Activated T-helper 2 cell treated with anti-CD3 and anti-CD28 coated beads, Interferon-gamma antibody, Interleukin-2, Interleukin-4, amounts not matched to agents 10 μg/mL and 5 μg/mL and 100 μg/mL, durations not matched to agents 14 hours and 24 hours and 36 hours (primary cell): Measurements from ENCODE around the gene DGAT2L6. TPM values are rescaled to one million over a fixed set of nuclear protein-coding genes. Genes with fewer than 3 reads are reported as not detected.
"Not testable (repeated sequence)": the region's sequence is repeated elsewhere in the genome, so short reads cannot be mapped to it uniquely, and the experiment has no call there.

Experiments used
- DNase-seq: peaks from one replicate; pipeline ENCODE4 v3.0.0; 2021; ENCODE audit warnings: low spot score
- H3K27ac Mint-ChIP-seq: one replicate; pipeline ENCODE4 v1.8.0; 2021; ENCODE audit warnings: mixed read lengths
- H3K27me3 Mint-ChIP-seq: one replicate; pipeline ENCODE4 v1.8.0; 2021; ENCODE audit warnings: low read depth, mixed read lengths
- H3K36me3 Mint-ChIP-seq: one replicate; pipeline ENCODE4 v1.8.0; 2021; ENCODE audit warnings: low read depth, mixed read lengths
- H3K4me1 Mint-ChIP-seq: one replicate; pipeline ENCODE4 v1.8.0; 2021; ENCODE audit warnings: low read depth, mixed read lengths
- H3K4me3 Mint-ChIP-seq: one replicate; pipeline ENCODE4 v1.8.0; 2021; ENCODE audit warnings: low read depth, mild to moderate bottlenecking, moderate library complexity, mixed read lengths
- H3K9me3 Mint-ChIP-seq: one replicate; pipeline ENCODE4 v1.8.0; 2021; ENCODE audit warnings: mixed read lengths
- intact Hi-C: fragments of 100-400 bp; cut with micrococcal nuclease; formaldehyde crosslinking; loops from one replicate; pipeline ENCODE4 v1.15.1; 2023
- total RNA-seq: library from RNA; stranded (reverse); gene quantifications from 2 replicates; pipeline ENCODE4 v1.2.3, GENCODE V29; 2022

DGAT2L6 gene
- total RNA-seq, 1 donor from 2014 or later, result not detected

DNA sequence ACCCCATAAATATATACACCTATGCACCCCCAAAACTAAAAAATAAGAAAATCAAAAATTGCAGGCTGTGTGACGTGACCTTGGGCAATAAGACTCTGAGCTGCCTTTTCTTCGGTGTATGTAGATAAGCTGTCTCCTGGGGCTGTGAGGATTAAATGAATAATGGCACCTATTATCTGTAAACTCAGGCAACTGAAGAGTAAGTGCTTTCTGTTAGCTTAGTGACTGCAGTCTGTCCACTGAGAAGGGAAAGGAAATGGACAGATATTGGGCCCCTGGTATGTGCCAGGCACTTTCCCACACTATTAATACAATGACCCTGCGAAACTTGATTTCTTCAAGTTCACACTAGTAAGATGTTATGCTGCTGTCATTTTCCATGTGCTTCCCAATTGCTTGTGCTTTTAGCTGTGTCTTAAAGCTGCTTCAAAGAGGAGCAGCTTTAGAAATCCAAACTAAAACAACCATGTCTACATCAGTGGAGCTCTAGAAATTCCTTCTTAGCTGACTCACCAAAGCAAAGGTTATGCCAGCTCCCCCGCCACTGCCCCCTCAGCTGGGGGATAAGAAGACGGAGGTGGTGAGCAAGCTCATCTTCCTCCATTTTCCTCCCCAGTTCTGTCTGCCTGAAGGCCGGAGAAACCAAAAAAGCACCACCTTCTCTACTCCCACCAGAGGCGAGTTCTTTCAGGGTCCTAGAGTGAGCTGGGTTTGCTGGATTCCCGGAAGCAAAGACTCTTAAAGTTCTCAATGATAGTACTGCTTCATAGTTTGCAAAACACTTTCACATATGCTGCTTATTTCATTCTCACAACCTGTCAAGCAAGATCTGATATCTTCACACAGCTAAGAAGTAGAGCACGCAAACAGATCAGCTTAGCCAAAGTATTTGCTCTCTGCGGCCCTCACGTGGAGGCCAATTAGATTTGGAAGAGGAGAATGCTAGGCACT is 8.8 kb upstream of the DGAT2L6 start:
- peaks cover 13% of the 10 kb centered on the region for H3K4me1 Mint-ChIP-seq
- peaks cover 21% of the 10 kb centered on the region for H3K36me3 Mint-ChIP-seq
- H3K27ac Mint-ChIP-seq, result no peak overlapping the region
- intact Hi-C loops, result no loop called here
- no peaks in the 10 kb centered on the region for H3K27me3 Mint-ChIP-seq
- no peaks in the 10 kb centered on the region for H3K9me3 Mint-ChIP-seq
- DNase-seq, result no peak
- no peak overlapping the region for H3K4me3 Mint-ChIP-seq

DNA sequence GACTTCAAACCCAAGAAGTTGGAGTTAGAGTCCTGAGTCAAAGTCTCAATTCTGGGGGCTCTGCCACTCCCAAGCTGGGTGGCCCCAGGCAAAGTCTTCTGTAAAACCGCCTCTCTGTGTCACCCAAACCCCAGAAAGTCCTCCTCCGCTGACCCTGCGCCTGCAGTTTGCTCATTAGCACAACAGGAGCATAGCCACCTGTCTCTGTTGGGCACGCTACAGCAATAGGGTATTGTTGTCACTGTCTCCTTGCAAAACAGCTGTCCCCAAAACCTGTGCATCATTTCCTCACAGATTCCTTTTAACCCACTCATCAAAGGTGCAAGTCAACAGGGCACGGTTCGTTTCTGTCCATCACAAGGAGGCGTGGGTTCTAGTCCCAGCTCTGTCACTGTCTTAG is 8.0 kb upstream of the DGAT2L6 start:
- H3K27ac Mint-ChIP-seq, result no peak overlapping the region
- H3K27me3 Mint-ChIP-seq, result no peaks in the 10 kb centered on the region
- DNase-seq, result no peak
- peaks cover 13% of the 10 kb centered on the region for H3K4me1 Mint-ChIP-seq
- no peaks in the 10 kb centered on the region for H3K9me3 Mint-ChIP-seq
- no peak overlapping the region for H3K4me3 Mint-ChIP-seq
- peaks cover 19% of the 10 kb centered on the region for H3K36me3 Mint-ChIP-seq
- intact Hi-C loops, result no loop called here

DNA sequence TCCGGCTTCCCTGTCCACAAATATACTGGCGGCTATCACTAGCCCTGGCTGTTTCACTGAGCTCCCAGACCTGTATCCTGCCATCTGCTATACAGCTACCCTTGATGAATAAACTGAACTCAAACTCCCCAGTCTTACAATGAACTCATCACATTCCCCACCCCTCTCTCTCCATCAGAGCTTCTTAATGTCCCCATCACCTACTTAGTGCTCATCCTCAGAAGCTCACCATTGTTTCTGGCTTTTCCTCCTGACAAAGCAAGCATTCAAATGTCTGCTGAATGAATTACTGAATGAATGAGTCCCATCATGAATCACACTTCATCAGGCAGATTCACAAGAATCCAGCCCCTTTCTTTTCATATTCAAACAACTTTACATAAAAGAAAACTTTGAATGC is 5.7 kb upstream of the DGAT2L6 start:
- H3K4me1 Mint-ChIP-seq, result peaks cover 15% of the 10 kb centered on the region
- peaks cover 4% of the 10 kb centered on the region for H3K36me3 Mint-ChIP-seq
- H3K27ac Mint-ChIP-seq, result no peak overlapping the region
- no peak for DNase-seq
- intact Hi-C loops, result no loop called here
- no peaks in the 10 kb centered on the region for H3K27me3 Mint-ChIP-seq
- H3K4me3 Mint-ChIP-seq, result no peak overlapping the region
- H3K9me3 Mint-ChIP-seq, result no peaks in the 10 kb centered on the region

- Mint-ChIP-seq H3K36me3 (no peaks in the 10 kb centered on the region), H3K27me3 (no peaks in the 10 kb centered on the region), H3K4me1 (peaks cover 17% of the 10 kb centered on the region), H3K4me3 (no peak overlapping the region), H3K27ac (no peak overlapping the region), H3K9me3 (no peaks in the 10 kb centered on the region)
- DNase-seq, result no peak
- intact Hi-C loops, result no loop called here
Observed at GRCh38 chrX:70172221-70172620, 5.1 kb upstream of the DGAT2L6 start.

GRCh38 chrX:70172964-70173363 is 4.3 kb upstream of the DGAT2L6 start:
- Mint-ChIP-seq H3K36me3 (no peaks in the 10 kb centered on the region), H3K4me1 (peaks cover 15% of the 10 kb centered on the region), H3K9me3 (no peaks in the 10 kb centered on the region), H3K27ac (no peak overlapping the region), H3K27me3 (no peaks in the 10 kb centered on the region), H3K4me3 (no peak overlapping the region)
- intact Hi-C loops, result no loop called here
- no peak for DNase-seq

GRCh38 chrX:70174754-70175153 is 2.5 kb upstream of the DGAT2L6 start:
- Mint-ChIP-seq H3K4me3 (no peak overlapping the region), H3K27me3 (no peaks in the 10 kb centered on the region), H3K27ac (no peak overlapping the region), H3K36me3 (no peaks in the 10 kb centered on the region), H3K4me1 (peaks cover 13% of the 10 kb centered on the region), H3K9me3 (no peaks in the 10 kb centered on the region)
- DNase-seq, result no peak
- intact Hi-C loops, result no loop called here

DNA sequence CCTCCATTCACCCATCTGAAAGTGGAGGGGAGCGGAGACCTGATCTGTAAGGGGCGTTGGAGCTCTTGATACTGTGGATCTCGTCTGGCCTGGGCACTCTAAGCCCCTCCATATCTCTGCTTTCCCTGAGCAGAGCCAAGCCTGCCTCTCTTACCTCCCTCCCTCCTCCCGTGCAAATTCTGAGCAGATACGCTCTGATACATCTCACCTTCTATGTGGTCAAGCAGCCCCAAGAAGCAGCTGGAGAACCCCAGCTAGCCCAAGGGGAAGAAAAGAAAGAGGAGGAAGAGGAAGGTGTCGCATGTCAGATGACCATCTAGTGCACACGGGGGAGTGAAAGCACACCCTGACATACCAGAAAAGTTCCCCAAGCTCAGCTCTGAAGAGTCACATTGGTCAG is 1.9 kb upstream of the DGAT2L6 start:
- peaks cover 13% of the 10 kb centered on the region for H3K4me1 Mint-ChIP-seq
- intact Hi-C loops, result no loop called here
- H3K27me3 Mint-ChIP-seq, result no peaks in the 10 kb centered on the region
- H3K4me3 Mint-ChIP-seq, result no peak overlapping the region
- no peaks in the 10 kb centered on the region for H3K9me3 Mint-ChIP-seq
- no peak overlapping the region for H3K27ac Mint-ChIP-seq
- H3K36me3 Mint-ChIP-seq, result no peaks in the 10 kb centered on the region
- DNase-seq, result no peak

GRCh38 chrX:70183091-70183490 is 5.8 kb downstream of the DGAT2L6 start:
- no peak for DNase-seq
- no peaks in the 10 kb centered on the region for H3K9me3 Mint-ChIP-seq
- H3K36me3 Mint-ChIP-seq, result no peaks in the 10 kb centered on the region
- intact Hi-C loops, result no loop called here
- peaks cover 13% of the 10 kb centered on the region for H3K27me3 Mint-ChIP-seq
- H3K27ac Mint-ChIP-seq, result no peak overlapping the region
- H3K4me1 Mint-ChIP-seq, result peaks cover 1% of the 10 kb centered on the region
- no peak overlapping the region for H3K4me3 Mint-ChIP-seq

GRCh38 chrX:70190225-70190624 is 12.9 kb downstream of the DGAT2L6 start:
- intact Hi-C loops, result no loop called here

GRCh38 chrX:70196961-70197720 is 19.9 kb downstream of the DGAT2L6 start:
- intact Hi-C loops, result loop anchor here (1.0 kb wide), 1 partner anchor 66 kb away; no protein-coding TSS in a partner anchor
- DNase-seq, result peak; percentile 25
- H3K4me3 Mint-ChIP-seq, result no peak overlapping the region

More at GRCh38 chrX:70190225-70190624, 12.9 kb downstream of the DGAT2L6 start:
- no peak overlapping the region for H3K27ac Mint-ChIP-seq
- H3K4me1 Mint-ChIP-seq, result no peaks in the 10 kb centered on the region
- no peaks in the 10 kb centered on the region for H3K36me3 Mint-ChIP-seq
- H3K27me3 Mint-ChIP-seq, result peaks cover 14% of the 10 kb centered on the region
- peaks cover 7% of the 10 kb centered on the region for H3K9me3 Mint-ChIP-seq
- no peak for DNase-seq
- no peak overlapping the region for H3K4me3 Mint-ChIP-seq

GRCh38 chrX:70201732-70202131 is 24.4 kb downstream of the DGAT2L6 start:
- intact Hi-C loops, result no loop called here
- no peak overlapping the region for H3K27ac Mint-ChIP-seq
- no peak overlapping the region for H3K4me3 Mint-ChIP-seq
- DNase-seq, result no peak
- peaks cover 1% of the 10 kb centered on the region for H3K27me3 Mint-ChIP-seq
- H3K36me3 Mint-ChIP-seq, result no peaks in the 10 kb centered on the region
- no peaks in the 10 kb centered on the region for H3K9me3 Mint-ChIP-seq
- H3K4me1 Mint-ChIP-seq, result peaks cover 5% of the 10 kb centered on the region

More at GRCh38 chrX:70196961-70197720, 19.9 kb downstream of the DGAT2L6 start:
- Mint-ChIP-seq H3K27me3 (peaks cover 3% of the 10 kb centered on the region), H3K27ac (no peak overlapping the region), H3K9me3 (no peaks in the 10 kb centered on the region), H3K4me1 (peaks cover 5% of the 10 kb centered on the region), H3K36me3 (no peaks in the 10 kb centered on the region)

GRCh38 chrX:70208479-70208878 is 31.2 kb downstream of the DGAT2L6 start:
- no peaks in the 10 kb centered on the region for H3K9me3 Mint-ChIP-seq
- no peak for DNase-seq
- peaks cover 9% of the 10 kb centered on the region for H3K27me3 Mint-ChIP-seq
- H3K4me1 Mint-ChIP-seq, result no peaks in the 10 kb centered on the region
- H3K27ac Mint-ChIP-seq, result no peak overlapping the region
- intact Hi-C loops, result no loop called here
- no peak overlapping the region for H3K4me3 Mint-ChIP-seq
- H3K36me3 Mint-ChIP-seq, result no peaks in the 10 kb centered on the region

DNA sequence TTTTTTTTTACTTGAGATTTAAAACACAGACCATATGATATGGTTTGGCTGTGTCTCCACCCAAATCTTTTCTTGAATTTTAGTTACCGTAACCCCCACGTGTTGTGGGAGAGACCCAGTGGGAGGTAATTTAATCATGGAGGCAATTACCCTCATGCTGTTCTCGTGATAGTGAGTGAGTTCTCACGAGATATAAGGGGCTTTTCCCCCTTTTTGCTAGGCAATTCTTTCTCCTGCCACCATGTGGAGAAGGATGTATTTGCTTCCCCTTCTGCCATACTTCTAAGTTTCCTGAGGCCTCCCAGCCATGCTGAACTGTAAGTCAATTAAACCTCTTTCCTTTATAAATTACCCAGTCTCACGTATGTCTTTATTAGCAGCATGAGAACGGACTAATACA is 32.3 kb downstream of the DGAT2L6 start:
- H3K4me3 Mint-ChIP-seq, DNase-seq, H3K27me3 Mint-ChIP-seq, H3K36me3 Mint-ChIP-seq, H3K27ac Mint-ChIP-seq, H3K9me3 Mint-ChIP-seq, intact Hi-C loops, H3K4me1 Mint-ChIP-seq: not testable (repeated sequence)
